ENCODE measurements around the gene SNRPA. TPM values are rescaled to one million over a fixed set of nuclear protein-coding genes. Genes with fewer than 3 reads are reported as not detected.
A peak's percentile ranks its signal among the peaks of the same experiment; 100 is the strongest.
"Not testable (repeated sequence)": the region's sequence is repeated elsewhere in the genome, so short reads cannot be mapped to it uniquely, and the experiment has no call there.

Gene SNRPA
- total RNA-seq, 2 donors from 2014 or later: 171 to 175 TPM

GRCh38 chr19:40747536-40747935 is 3.5 kb upstream of the SNRPA start:
- no peaks in the 10 kb centered on the region for H3K27me3 Mint-ChIP-seq
- H3K4me3 Mint-ChIP-seq: no peak overlapping the region
- no peak for ATAC-seq (replicated peaks)
- H3K36me3 Mint-ChIP-seq (ENCODE audit: low read depth): peaks cover 29% of the 10 kb centered on the region
- H3K9me3 Mint-ChIP-seq: no peaks in the 10 kb centered on the region
- H3K4me1 Mint-ChIP-seq: peaks cover 3% of the 10 kb centered on the region
- H3K27ac Mint-ChIP-seq: no peak overlapping the region

- peak; percentile 86 for ATAC-seq (replicated peaks)
- Mint-ChIP-seq H3K27ac (peak within 1 kb of the TSS; percentile 97), H3K27me3 (no peaks in the 10 kb centered on the region), H3K4me1 (peaks cover 14% of the 10 kb centered on the region), H3K36me3 (ENCODE audit: low read depth) (peaks cover 55% of the 10 kb centered on the region), H3K9me3 (no peaks in the 10 kb centered on the region), H3K4me3 (peak within 1 kb of the TSS; percentile 97)
Measured at GRCh38 chr19:40750058-40750873, 737 bp upstream of the SNRPA start, which contains the start of gene ACTMAP. Gene ACTMAP (minus strand): TSS chr19:40750477. CDS start chr19:40749803, 674 bp downstream.

- Mint-ChIP-seq H3K4me3 (peak overlapping the region; percentile 97), H3K9me3 (no peaks in the 10 kb centered on the region), H3K27me3 (no peaks in the 10 kb centered on the region), H3K36me3 (ENCODE audit: low read depth) (peaks cover 75% of the 10 kb centered on the region), H3K4me1 (peaks cover 25% of the 10 kb centered on the region), H3K27ac (peak overlapping the region; percentile 97)
- ATAC-seq (replicated peaks): no peak
Measured at GRCh38 chr19:40752257-40752781, 1.3 kb downstream of the SNRPA start.

GRCh38 chr19:40754611-40755247 is 3.7 kb downstream of the SNRPA start:
- Mint-ChIP-seq H3K4me3 (peak overlapping the region; percentile 97), H3K27ac (peak overlapping the region; percentile 86), H3K4me1 (peaks cover 29% of the 10 kb centered on the region), H3K36me3 (ENCODE audit: low read depth) (peaks cover 99% of the 10 kb centered on the region), H3K27me3 (no peaks in the 10 kb centered on the region), H3K9me3 (no peaks in the 10 kb centered on the region)
- ATAC-seq (replicated peaks): peak; percentile 7

- ATAC-seq (replicated peaks): no peak
- peak overlapping the region; percentile 97 for H3K4me3 Mint-ChIP-seq
- no peaks in the 10 kb centered on the region for H3K9me3 Mint-ChIP-seq
- H3K36me3 Mint-ChIP-seq (ENCODE audit: low read depth): peaks cover 99% of the 10 kb centered on the region
- no peaks in the 10 kb centered on the region for H3K27me3 Mint-ChIP-seq
- H3K4me1 Mint-ChIP-seq: peaks cover 33% of the 10 kb centered on the region
- peak overlapping the region; percentile 86 for H3K27ac Mint-ChIP-seq
Measured at GRCh38 chr19:40755248-40755624, 4.2 kb downstream of the SNRPA start.

- Mint-ChIP-seq H3K4me3 (peak overlapping the region; percentile 97), H3K4me1 (peaks cover 36% of the 10 kb centered on the region), H3K36me3 (ENCODE audit: low read depth) (peaks cover 99% of the 10 kb centered on the region), H3K27me3 (no peaks in the 10 kb centered on the region), H3K27ac (peak overlapping the region; percentile 86), H3K9me3 (no peaks in the 10 kb centered on the region)
- no peak for ATAC-seq (replicated peaks)
Measured at GRCh38 chr19:40755791-40756190, 4.8 kb downstream of the SNRPA start.

GRCh38 chr19:40756502-40757110 is 5.6 kb downstream of the SNRPA start:
- Mint-ChIP-seq H3K4me3 (peak overlapping the region; percentile 97), H3K27ac (peak overlapping the region; percentile 86), H3K36me3 (ENCODE audit: low read depth) (peaks cover 99% of the 10 kb centered on the region), H3K4me1 (peaks cover 39% of the 10 kb centered on the region), H3K27me3 (no peaks in the 10 kb centered on the region), H3K9me3 (no peaks in the 10 kb centered on the region)
- peak; percentile 81 for ATAC-seq (replicated peaks)

- Mint-ChIP-seq H3K36me3 (ENCODE audit: low read depth) (peaks cover 100% of the 10 kb centered on the region), H3K9me3 (no peaks in the 10 kb centered on the region), H3K27me3 (no peaks in the 10 kb centered on the region), H3K27ac (peak overlapping the region; percentile 61), H3K4me1 (peaks cover 48% of the 10 kb centered on the region), H3K4me3 (peak overlapping the region; percentile 42)
- ATAC-seq (replicated peaks): no peak
Measured at GRCh38 chr19:40758491-40758890, 7.5 kb downstream of the SNRPA start.

GRCh38 chr19:40759352-40759751 is 8.3 kb downstream of the SNRPA start:
- Mint-ChIP-seq H3K9me3 (no peaks in the 10 kb centered on the region), H3K36me3 (ENCODE audit: low read depth) (peaks cover 100% of the 10 kb centered on the region), H3K4me3 (peak overlapping the region; percentile 2), H3K4me1 (peaks cover 54% of the 10 kb centered on the region), H3K27me3 (no peaks in the 10 kb centered on the region), H3K27ac (peak overlapping the region; percentile 37)
- no peak for ATAC-seq (replicated peaks)

- H3K4me1 Mint-ChIP-seq: peaks cover 40% of the 10 kb centered on the region
- H3K9me3 Mint-ChIP-seq: no peaks in the 10 kb centered on the region
- ATAC-seq (replicated peaks): no peak
- peaks cover 99% of the 10 kb centered on the region for H3K36me3 Mint-ChIP-seq (ENCODE audit: low read depth)
- no peak overlapping the region for H3K4me3 Mint-ChIP-seq
- peak overlapping the region; percentile 66 for H3K27ac Mint-ChIP-seq
- H3K27me3 Mint-ChIP-seq: no peaks in the 10 kb centered on the region
Measured at GRCh38 chr19:40762754-40763470, 11.9 kb downstream of the SNRPA start.

- H3K9me3 Mint-ChIP-seq: no peaks in the 10 kb centered on the region
- H3K4me3 Mint-ChIP-seq: no peak overlapping the region
- H3K27ac Mint-ChIP-seq: peak overlapping the region; percentile 66
- H3K4me1 Mint-ChIP-seq: peaks cover 40% of the 10 kb centered on the region
- peaks cover 95% of the 10 kb centered on the region for H3K36me3 Mint-ChIP-seq (ENCODE audit: low read depth)
- no peak for ATAC-seq (replicated peaks)
- H3K27me3 Mint-ChIP-seq: no peaks in the 10 kb centered on the region
Measured at GRCh38 chr19:40763526-40763925, 12.5 kb downstream of the SNRPA start.

- H3K36me3 Mint-ChIP-seq (ENCODE audit: low read depth): peaks cover 95% of the 10 kb centered on the region
- no peaks in the 10 kb centered on the region for H3K9me3 Mint-ChIP-seq
- peaks cover 40% of the 10 kb centered on the region for H3K4me1 Mint-ChIP-seq
- ATAC-seq (replicated peaks): peak; percentile 31
- no peak overlapping the region for H3K4me3 Mint-ChIP-seq
- H3K27me3 Mint-ChIP-seq: no peaks in the 10 kb centered on the region
- H3K27ac Mint-ChIP-seq: peak overlapping the region; percentile 66
Measured at GRCh38 chr19:40763963-40764362, 13.0 kb downstream of the SNRPA start.

- H3K27me3 Mint-ChIP-seq; ATAC-seq (replicated peaks); H3K9me3 Mint-ChIP-seq; H3K4me3 Mint-ChIP-seq; H3K27ac Mint-ChIP-seq: not testable (repeated sequence)
- Mint-ChIP-seq H3K4me1 (peaks cover 31% of the 10 kb centered on the region), H3K36me3 (ENCODE audit: low read depth) (peaks cover 88% of the 10 kb centered on the region)
Measured at GRCh38 chr19:40766385-40766784, 15.4 kb downstream of the SNRPA start.

- ATAC-seq (replicated peaks): peak; percentile 19
- peaks cover 12% of the 10 kb centered on the region for H3K4me1 Mint-ChIP-seq
- H3K9me3 Mint-ChIP-seq: peaks cover 4% of the 10 kb centered on the region
- H3K4me3 Mint-ChIP-seq: no peak overlapping the region
- H3K27ac Mint-ChIP-seq: peak overlapping the region; percentile 22
- peaks cover 63% of the 10 kb centered on the region for H3K36me3 Mint-ChIP-seq (ENCODE audit: low read depth)
- no peaks in the 10 kb centered on the region for H3K27me3 Mint-ChIP-seq
Measured at GRCh38 chr19:40768869-40769268, 17.9 kb downstream of the SNRPA start.

Measured in activated T-helper 17 cell treated with anti-CD3 and anti-CD28 coated beads, Interleukin-2, amount 50 U/mL, for 72 hours (primary cell).